Measurements from ENCODE around the gene PIEZO2.
"Not testable (repeated sequence)": the region's sequence is repeated elsewhere in the genome, so short reads cannot be mapped to it uniquely, and the experiment has no call there.

Gene PIEZO2

DNA sequence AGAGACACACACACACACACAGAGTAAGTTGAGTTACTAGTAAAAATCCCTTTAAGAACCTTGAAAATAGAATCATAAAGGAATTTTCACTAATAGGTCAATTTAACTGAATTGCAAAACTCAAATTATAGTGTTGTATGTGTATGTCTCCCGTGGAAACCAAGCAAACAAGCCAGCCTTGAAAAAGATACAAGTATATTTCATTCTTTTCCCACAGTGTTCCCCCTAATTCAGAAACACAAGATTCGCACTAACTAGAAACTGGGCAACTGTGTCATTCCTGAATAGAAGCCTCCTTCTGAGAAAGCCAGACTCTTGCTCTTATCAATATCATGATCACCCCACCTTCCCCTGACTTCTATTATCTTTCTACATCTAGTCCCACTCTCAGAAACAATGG lies 229.5 kb downstream of the PIEZO2 start:
- Histone ChIP-seq H3K9me3 (no peaks in the 10 kb centered on the region), H3K36me3 (no peaks in the 10 kb centered on the region), H3K27me3 (no peaks in the 10 kb centered on the region), H3K4me1 (no peaks in the 10 kb centered on the region), H3K4me3 (ENCODE audit: low read depth, low read length) (no peak overlapping the region)
- TF ChIP-seq, protein P1, sequence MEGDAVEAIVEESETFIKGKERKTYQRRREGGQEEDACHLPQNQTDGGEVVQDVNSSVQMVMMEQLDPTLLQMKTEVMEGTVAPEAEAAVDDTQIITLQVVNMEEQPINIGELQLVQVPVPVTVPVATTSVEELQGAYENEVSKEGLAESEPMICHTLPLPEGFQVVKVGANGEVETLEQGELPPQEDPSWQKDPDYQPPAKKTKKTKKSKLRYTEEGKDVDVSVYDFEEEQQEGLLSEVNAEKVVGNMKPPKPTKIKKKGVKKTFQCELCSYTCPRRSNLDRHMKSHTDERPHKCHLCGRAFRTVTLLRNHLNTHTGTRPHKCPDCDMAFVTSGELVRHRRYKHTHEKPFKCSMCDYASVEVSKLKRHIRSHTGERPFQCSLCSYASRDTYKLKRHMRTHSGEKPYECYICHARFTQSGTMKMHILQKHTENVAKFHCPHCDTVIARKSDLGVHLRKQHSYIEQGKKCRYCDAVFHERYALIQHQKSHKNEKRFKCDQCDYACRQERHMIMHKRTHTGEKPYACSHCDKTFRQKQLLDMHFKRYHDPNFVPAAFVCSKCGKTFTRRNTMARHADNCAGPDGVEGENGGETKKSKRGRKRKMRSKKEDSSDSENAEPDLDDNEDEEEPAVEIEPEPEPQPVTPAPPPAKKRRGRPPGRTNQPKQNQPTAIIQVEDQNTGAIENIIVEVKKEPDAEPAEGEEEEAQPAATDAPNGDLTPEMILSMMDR (IDR thresholded peaks at IDR 0.05; ENCODE audit: low read depth, low read length), result no peak
- no peak for DNase-seq

DNA sequence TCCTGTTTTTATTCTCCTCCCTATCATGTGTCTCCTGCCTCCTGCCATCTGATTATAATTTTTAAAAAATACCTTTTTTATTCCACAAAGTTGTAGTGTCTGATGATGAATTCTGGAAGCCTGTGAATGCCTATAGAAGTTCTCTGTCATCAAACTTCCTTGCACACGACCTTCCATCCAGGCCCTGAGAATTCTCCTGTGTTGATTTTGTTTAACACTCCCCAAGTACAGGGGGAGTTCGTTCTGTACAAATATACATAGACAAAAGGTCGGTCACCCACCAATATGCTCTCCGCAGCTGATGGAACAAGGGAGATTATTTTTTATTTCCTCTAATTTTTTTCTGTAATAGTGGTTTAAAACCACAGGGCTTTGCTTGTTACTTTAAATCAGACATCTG lies 232.5 kb downstream of the PIEZO2 start:
- Histone ChIP-seq H3K36me3 (no peaks in the 10 kb centered on the region), H3K9me3 (no peaks in the 10 kb centered on the region), H3K4me1 (no peaks in the 10 kb centered on the region), H3K4me3 (ENCODE audit: low read depth, low read length) (no peak overlapping the region), H3K27me3 (no peaks in the 10 kb centered on the region)
- TF ChIP-seq, protein P1 (IDR thresholded peaks at IDR 0.05; ENCODE audit: low read depth, low read length), result no peak
- no peak for DNase-seq

DNA sequence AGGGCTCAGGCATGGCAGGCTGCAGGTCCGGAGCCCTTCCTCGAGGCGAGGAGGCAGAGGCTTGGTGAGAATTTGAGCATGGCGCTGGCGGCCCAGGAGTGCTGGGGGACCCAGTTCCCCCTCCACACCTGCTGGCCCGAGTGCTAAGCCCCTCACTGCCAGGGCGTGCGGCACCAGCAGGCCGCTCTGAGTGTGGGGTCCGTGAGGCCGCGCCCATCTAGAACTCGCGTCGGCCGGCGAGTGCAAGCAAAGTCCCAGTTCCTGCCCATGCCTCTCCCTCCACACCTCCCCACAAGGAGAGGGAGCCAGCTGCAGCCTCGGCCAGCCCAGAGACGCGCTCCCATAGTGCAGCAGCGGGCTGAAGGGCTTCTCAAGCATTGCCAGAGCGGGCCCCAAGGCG lies 233.0 kb downstream of the PIEZO2 start:
- Histone ChIP-seq H3K4me3 (ENCODE audit: low read depth, low read length) (no peak overlapping the region), H3K36me3 (no peaks in the 10 kb centered on the region), H3K9me3 (no peaks in the 10 kb centered on the region), H3K27me3 (no peaks in the 10 kb centered on the region), H3K4me1 (no peaks in the 10 kb centered on the region)
- TF ChIP-seq, protein P1 (IDR thresholded peaks at IDR 0.05; ENCODE audit: low read depth, low read length), result no peak
- DNase-seq, result no peak

DNA sequence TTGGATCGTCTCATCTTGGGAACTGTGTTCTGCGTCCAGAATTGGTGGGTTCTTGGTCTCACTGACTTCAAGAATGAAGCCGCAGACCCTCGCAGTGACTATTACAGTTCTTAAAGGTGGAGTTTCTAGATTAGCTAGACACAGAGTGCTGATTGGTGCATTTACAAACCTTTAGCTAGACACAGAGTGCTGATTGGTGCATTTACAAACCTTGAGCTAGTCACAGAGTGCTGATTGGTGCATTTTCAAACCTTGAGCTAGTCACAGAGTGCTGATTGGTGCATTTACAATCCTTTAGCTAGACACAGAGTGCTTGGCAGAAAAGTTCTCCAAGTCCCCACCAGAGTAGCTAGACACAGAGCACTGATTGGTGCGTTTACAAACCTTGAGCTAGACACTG lies 233.6 kb downstream of the PIEZO2 start:
- DNase-seq; H3K36me3 ChIP-seq; H3K4me3 ChIP-seq (ENCODE audit: low read depth, low read length); H3K4me1 ChIP-seq; H3K9me3 ChIP-seq; H3K27me3 ChIP-seq: not testable (repeated sequence)

DNA sequence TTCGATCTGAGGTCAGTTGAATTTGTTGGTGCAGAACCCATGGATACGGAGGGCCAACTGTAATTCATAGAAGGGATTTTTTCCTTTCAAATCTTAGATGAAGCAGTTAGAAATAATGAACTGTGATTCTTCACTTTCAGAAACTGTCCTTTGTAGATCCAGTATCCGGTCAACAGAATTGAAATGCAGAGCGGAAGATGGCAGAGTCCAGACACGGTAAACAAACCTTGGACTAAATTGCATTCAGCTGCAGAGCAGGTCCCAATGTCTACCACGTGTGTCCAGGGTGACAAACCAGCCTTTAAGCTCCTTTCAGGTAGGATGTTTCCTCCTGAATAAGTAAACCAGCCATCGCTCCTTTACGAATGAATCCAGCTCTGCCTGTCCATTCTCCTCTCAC lies 234.8 kb downstream of the PIEZO2 start:
- not testable (repeated sequence) for DNase-seq; H3K4me3 ChIP-seq (ENCODE audit: low read depth, low read length); H3K36me3 ChIP-seq; H3K9me3 ChIP-seq; H3K27me3 ChIP-seq; H3K4me1 ChIP-seq

DNA sequence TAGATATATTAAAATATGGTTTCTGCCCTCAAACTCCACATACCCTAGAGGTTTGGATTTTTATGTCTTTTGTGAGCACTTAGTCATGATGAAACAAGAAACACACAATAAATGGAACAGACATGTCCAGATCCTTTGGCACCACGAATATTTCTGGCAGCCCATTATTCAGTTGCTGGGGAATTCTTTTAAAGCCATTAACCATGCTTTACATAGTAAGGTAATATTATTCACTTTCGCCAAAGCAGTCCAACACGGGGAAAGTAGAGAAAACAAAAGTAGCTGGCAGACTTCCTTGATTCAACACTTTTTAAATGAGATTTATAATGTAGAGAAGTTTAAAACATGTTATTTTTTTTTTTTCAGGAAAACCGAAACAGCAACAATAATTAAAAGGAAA lies 235.4 kb downstream of the PIEZO2 start:
- TF ChIP-seq, protein P1 (IDR thresholded peaks at IDR 0.05; ENCODE audit: low read depth, low read length), result no peak
- no peak for DNase-seq
- H3K4me3 ChIP-seq (ENCODE audit: low read depth, low read length), result no peak overlapping the region
- no peaks in the 10 kb centered on the region for H3K4me1 ChIP-seq
- H3K36me3 ChIP-seq, result no peaks in the 10 kb centered on the region
- no peaks in the 10 kb centered on the region for H3K27me3 ChIP-seq
- H3K9me3 ChIP-seq, result no peaks in the 10 kb centered on the region

DNA sequence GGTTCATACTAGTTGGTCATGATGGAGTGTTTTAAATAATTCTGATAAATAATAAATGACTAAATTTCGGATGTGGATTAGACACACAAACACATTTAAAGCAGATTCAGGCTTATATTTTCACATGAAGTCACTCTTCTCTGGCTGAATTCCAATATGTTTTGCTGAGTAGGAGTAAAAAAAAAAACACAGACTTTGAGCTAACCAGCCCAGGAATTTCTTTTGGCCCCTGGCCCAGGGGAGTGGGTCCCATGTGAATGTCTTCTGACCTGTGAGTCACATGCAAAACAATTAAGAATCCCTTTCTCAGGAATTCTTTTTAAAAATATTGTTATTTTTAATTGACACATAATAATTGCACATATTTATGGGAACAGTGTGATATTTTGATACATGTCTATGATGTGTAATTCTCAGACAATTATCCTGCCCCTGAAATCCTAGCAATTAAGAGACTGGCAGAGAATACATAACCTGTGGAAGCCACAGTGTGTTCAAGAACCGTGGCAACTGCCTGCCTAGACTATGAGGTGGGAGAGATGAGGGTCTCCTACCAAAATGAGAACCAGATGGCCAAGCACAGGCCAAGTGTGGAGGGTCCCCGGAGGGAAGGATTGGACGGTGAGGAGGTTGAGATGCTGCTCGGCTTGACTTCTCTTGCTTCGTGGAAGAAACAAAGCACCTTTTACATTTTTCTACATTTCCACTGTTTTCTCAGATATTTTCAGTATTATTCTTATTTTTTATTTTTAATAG lies 236.4 kb downstream of the PIEZO2 start:
- H3K9me3 ChIP-seq, result no peaks in the 10 kb centered on the region
- no peak overlapping the region for H3K4me3 ChIP-seq (ENCODE audit: low read depth, low read length)
- no peaks in the 10 kb centered on the region for H3K36me3 ChIP-seq
- TF ChIP-seq, protein P1 (IDR thresholded peaks at IDR 0.05; ENCODE audit: low read depth, low read length), result no peak
- H3K27me3 ChIP-seq, result no peaks in the 10 kb centered on the region
- no peak for DNase-seq
- no peaks in the 10 kb centered on the region for H3K4me1 ChIP-seq
